ENCODE data around the gene PM20D1.
"Not testable (repeated sequence)": the region's sequence is repeated elsewhere in the genome, so short reads cannot be mapped to it uniquely, and the experiment has no call there.

Gene PM20D1

GRCh38 chr1:205849619-205850355 is at the start of gene PM20D1:
PM20D1 (minus strand) TSS chr1:205850132; CDS start chr1:205850072, 60 bp downstream.
- no peak for DNase-seq

- no peak for DNase-seq
Measured at GRCh38 chr1:205896351-205896750, 46.4 kb upstream of the PM20D1 start.

- not testable (repeated sequence) for DNase-seq
Measured at GRCh38 chr1:205894119-205894518, 44.2 kb upstream of the PM20D1 start.

GRCh38 chr1:205892175-205892574 is 42.2 kb upstream of the PM20D1 start:
- not testable (repeated sequence) for DNase-seq

- DNase-seq, result not testable (repeated sequence)
Measured at GRCh38 chr1:205891481-205891880, 41.5 kb upstream of the PM20D1 start.

GRCh38 chr1:205890631-205891030 is 40.7 kb upstream of the PM20D1 start:
- not testable (repeated sequence) for DNase-seq

- peak; percentile 17 to 35 for DNase-seq
Measured at GRCh38 chr1:205889706-205890105, 39.8 kb upstream of the PM20D1 start.

- not testable (repeated sequence) for DNase-seq
Measured at GRCh38 chr1:205889006-205889405, 39.1 kb upstream of the PM20D1 start.

GRCh38 chr1:205883792-205884191 is 33.9 kb upstream of the PM20D1 start:
- no peak for DNase-seq

GRCh38 chr1:205880923-205881322 is 31.0 kb upstream of the PM20D1 start:
- no peak for DNase-seq

- no peak for DNase-seq
Measured at GRCh38 chr1:205879974-205880373, 30.0 kb upstream of the PM20D1 start.

GRCh38 chr1:205878026-205878425 is 28.1 kb upstream of the PM20D1 start:
- DNase-seq, result no peak

GRCh38 chr1:205873148-205873547 is 23.2 kb upstream of the PM20D1 start:
- not testable (repeated sequence) for DNase-seq

GRCh38 chr1:205870236-205870635 is 20.3 kb upstream of the PM20D1 start:
- no peak for DNase-seq

- DNase-seq, result no peak
Measured at GRCh38 chr1:205861540-205861939, 11.6 kb upstream of the PM20D1 start.

GRCh38 chr1:205858141-205858961 is 8.4 kb upstream of the PM20D1 start:
- no peak for DNase-seq

GRCh38 chr1:205857501-205857900 is 7.6 kb upstream of the PM20D1 start:
- DNase-seq, result not testable (repeated sequence)

GRCh38 chr1:205856433-205856832 is 6.5 kb upstream of the PM20D1 start:
- no peak for DNase-seq

- no peak for DNase-seq
Measured at GRCh38 chr1:205852969-205853368, 3.0 kb upstream of the PM20D1 start.

GRCh38 chr1:205851993-205852392 is 2.1 kb upstream of the PM20D1 start:
- no peak for DNase-seq

GRCh38 chr1:205843036-205843859 is 6.7 kb downstream of the PM20D1 start:
- no peak for DNase-seq

GRCh38 chr1:205842229-205842628 is 7.7 kb downstream of the PM20D1 start:
- no peak for DNase-seq

All from SW 1271 (cell line).